Type B pancreatic cell (in vitro differentiated cells): Measurements from ENCODE around the gene PIK3C2A. TPM values are rescaled to one million over a fixed set of nuclear protein-coding genes. Genes with fewer than 3 reads are reported as not detected.

Experiments used
- DNase-seq: peaks from one replicate; pipeline ENCODE4 v3.0.0; 2021; ENCODE audit warnings: mixed read lengths; ENCODE audit not compliant: unreplicated experiment; ENCODE audit errors: extremely low spot score
- H3K27ac Mint-ChIP-seq: 2 replicates; pipeline ENCODE4 v1.8.0; 2021; ENCODE audit warnings: mild to moderate bottlenecking, mixed read lengths
- H3K27me3 Mint-ChIP-seq: 2 replicates; pipeline ENCODE4 v1.8.0; 2021; ENCODE audit warnings: mixed read lengths
- H3K36me3 Mint-ChIP-seq: 2 replicates; pipeline ENCODE4 v1.8.0; 2021; ENCODE audit warnings: mixed read lengths
- H3K4me1 Mint-ChIP-seq: one replicate; pipeline ENCODE4 v1.8.0; 2021; ENCODE audit warnings: mixed read lengths; ENCODE audit not compliant: unreplicated experiment
- H3K4me3 Mint-ChIP-seq: 2 replicates; pipeline ENCODE4 v1.8.0; 2021; ENCODE audit warnings: mild to moderate bottlenecking, mixed read lengths
- H3K9me3 Mint-ChIP-seq: 2 replicates; pipeline ENCODE4 v1.8.0; 2021; ENCODE audit warnings: mixed read lengths
- long read RNA-seq: library from polyadenylated mRNA; unstranded; transcript quantifications from one replicate; pipeline ENCODE4 v2.0.0, GENCODE V29; 2020
- total RNA-seq: library from RNA; stranded (reverse); gene quantifications from 2 replicates; pipeline ENCODE4 v1.2.1, GENCODE V29; 2021; ENCODE audit warnings: low replicate concordance
- TF ChIP-seq, protein P1 (sequence below): fragments of 200-600 bp; sonication (generic); conservative IDR thresholded peaks from 2 replicates; pipeline ENCODE4 v1.5.0; 2021; ENCODE audit warnings: antibody characterized with exemption, mild to moderate bottlenecking

Gene PIK3C2A
- total RNA-seq, result 76.2 and 79.2 TPM in 2 replicates
- long read RNA-seq, partial matches to known transcripts, result 2 of 19 reads
- long read RNA-seq, other reads (novel, unspliced or antisense), result 17 of 19 reads

GRCh38 chr11:17207317-17208256 is at the start of gene PIK3C2A:
TSS of gene PIK3C2A (minus strand) at chr11:17207986. CDS start at chr11:17169741, 38,245 bp downstream.
- Mint-ChIP-seq H3K27me3 (no peaks in the 10 kb centered on the region), H3K36me3 (peaks cover 12% of the 10 kb centered on the region), H3K27ac (peak within 1 kb of the TSS; percentile 98), H3K9me3 (no peaks in the 10 kb centered on the region), H3K4me3 (peak within 1 kb of the TSS; percentile 97), H3K4me1 (peaks cover 21% of the 10 kb centered on the region)
- TF ChIP-seq, protein P1, sequence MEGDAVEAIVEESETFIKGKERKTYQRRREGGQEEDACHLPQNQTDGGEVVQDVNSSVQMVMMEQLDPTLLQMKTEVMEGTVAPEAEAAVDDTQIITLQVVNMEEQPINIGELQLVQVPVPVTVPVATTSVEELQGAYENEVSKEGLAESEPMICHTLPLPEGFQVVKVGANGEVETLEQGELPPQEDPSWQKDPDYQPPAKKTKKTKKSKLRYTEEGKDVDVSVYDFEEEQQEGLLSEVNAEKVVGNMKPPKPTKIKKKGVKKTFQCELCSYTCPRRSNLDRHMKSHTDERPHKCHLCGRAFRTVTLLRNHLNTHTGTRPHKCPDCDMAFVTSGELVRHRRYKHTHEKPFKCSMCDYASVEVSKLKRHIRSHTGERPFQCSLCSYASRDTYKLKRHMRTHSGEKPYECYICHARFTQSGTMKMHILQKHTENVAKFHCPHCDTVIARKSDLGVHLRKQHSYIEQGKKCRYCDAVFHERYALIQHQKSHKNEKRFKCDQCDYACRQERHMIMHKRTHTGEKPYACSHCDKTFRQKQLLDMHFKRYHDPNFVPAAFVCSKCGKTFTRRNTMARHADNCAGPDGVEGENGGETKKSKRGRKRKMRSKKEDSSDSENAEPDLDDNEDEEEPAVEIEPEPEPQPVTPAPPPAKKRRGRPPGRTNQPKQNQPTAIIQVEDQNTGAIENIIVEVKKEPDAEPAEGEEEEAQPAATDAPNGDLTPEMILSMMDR, result no peak
- DNase-seq, result peak; percentile 96

GRCh38 chr11:17257196-17257595 is 49.4 kb upstream of the PIK3C2A start:
- no peaks in the 10 kb centered on the region for H3K4me1 Mint-ChIP-seq
- H3K4me3 Mint-ChIP-seq, result no peak overlapping the region
- TF ChIP-seq, protein P1, result no peak
- no peak for DNase-seq
- no peaks in the 10 kb centered on the region for H3K27me3 Mint-ChIP-seq
- no peaks in the 10 kb centered on the region for H3K36me3 Mint-ChIP-seq
- no peak overlapping the region for H3K27ac Mint-ChIP-seq
- no peaks in the 10 kb centered on the region for H3K9me3 Mint-ChIP-seq

DNA sequence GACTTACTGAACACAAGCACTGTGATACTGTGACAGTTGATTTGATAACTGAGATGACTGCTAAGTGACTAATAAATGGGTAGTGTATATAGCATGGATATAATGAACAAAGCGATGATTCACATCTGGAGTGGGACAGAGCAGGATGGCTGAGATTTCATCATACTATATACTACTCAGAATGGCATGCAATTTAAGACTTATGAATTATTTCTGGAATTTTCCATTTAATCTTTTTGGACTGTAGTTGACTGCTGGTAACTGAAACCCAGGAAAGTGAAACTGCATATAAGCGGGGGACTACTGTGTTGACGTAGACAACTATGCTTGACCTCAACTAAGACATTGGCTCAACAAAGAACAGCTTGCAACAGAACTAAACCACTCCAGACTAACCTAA is 48.7 kb upstream of the PIK3C2A start:
- Mint-ChIP-seq H3K27me3 (no peaks in the 10 kb centered on the region), H3K27ac (no peak overlapping the region), H3K4me1 (no peaks in the 10 kb centered on the region), H3K9me3 (no peaks in the 10 kb centered on the region), H3K36me3 (no peaks in the 10 kb centered on the region), H3K4me3 (no peak overlapping the region)
- TF ChIP-seq, protein P1, result no peak
- no peak for DNase-seq

GRCh38 chr11:17252704-17253103 is 44.9 kb upstream of the PIK3C2A start:
- no peaks in the 10 kb centered on the region for H3K4me1 Mint-ChIP-seq
- DNase-seq, result no peak
- H3K36me3 Mint-ChIP-seq, result no peaks in the 10 kb centered on the region
- H3K4me3 Mint-ChIP-seq, result no peak overlapping the region
- H3K27ac Mint-ChIP-seq, result no peak overlapping the region
- no peaks in the 10 kb centered on the region for H3K27me3 Mint-ChIP-seq
- TF ChIP-seq, protein P1, result no peak
- H3K9me3 Mint-ChIP-seq, result peaks cover 4% of the 10 kb centered on the region

DNA sequence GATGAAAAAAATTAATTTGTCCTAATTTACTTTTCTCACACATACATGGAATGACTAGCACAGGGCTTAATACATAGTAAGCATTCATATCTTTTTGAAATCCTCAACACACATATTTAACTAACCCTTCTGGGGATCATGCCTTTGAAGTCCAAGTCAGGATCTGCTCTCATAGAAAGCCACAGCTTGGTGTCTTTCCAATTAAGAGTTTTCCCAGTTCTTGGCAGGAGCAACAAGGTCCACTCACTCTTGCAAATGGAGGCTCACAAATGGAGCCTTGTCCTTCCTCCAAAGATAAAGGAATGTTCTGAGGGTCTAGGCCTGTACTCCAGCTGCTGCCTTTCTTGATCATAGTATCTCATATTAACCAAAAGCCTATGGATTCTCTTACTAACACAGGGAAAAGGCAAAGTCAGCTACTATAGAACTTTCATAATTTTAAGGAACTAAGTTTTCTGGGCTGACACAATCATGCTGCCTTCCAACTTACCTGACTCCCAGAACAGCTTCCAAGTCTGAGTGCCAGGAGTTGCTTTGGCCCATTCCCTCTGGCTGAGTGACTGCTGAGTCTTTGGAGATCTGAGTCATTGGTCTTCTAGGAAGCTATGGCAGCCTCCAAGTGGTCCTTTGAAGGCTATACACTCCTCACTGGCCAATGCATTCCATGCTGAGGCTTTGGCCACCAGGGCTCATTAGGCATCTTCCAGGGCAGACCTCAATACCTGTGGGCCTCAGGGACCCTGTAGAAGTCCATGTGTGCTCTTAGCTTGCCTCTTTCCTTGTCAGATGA is 43.0 kb upstream of the PIK3C2A start:
- TF ChIP-seq, protein P1, result no peak
- Mint-ChIP-seq H3K4me3 (no peak overlapping the region), H3K9me3 (peaks cover 4% of the 10 kb centered on the region), H3K4me1 (no peaks in the 10 kb centered on the region), H3K27me3 (no peaks in the 10 kb centered on the region), H3K36me3 (no peaks in the 10 kb centered on the region), H3K27ac (no peak overlapping the region)
- DNase-seq, result no peak
